Smooth muscle cell of trachea (primary cell): ENCODE results near the gene GPR143. TPM values are rescaled to one million over a fixed set of nuclear protein-coding genes. Genes with fewer than 3 reads are reported as not detected.

Experiments used
- total RNA-seq: library from RNA; depleted of rRNA; stranded (reverse); fragments of >200 nt; gene quantifications from 2 replicates; pipeline ENCODE4 v1.2.1, GENCODE V29; 2014

Gene GPR143
- total RNA-seq, result not detected in 2 replicates

DNA sequence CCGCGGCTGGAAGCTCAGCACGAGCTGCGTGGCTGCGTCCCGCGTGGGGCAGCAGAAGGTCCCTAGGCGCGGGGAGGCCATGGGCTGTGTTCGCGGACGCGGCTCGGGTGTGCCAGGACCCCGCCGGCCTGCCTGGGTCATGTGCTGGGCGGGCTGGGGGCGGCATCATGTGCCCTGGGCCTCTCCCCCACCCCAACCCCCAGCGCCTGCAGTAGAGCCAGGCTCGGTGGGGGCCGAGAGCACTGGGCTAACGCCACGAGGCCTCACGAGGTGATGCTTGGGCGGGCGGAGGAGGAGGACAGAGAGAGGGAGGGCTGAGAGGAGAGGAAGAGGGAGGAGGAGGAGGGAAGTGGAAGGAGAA lies at the start of gene GPR143:
GPR143 (minus strand) TSS at position 111 of the 361 bp plus-strand sequence; CDS start at position 81, 30 bp downstream.

GRCh38 chrX:9785944-9786797 lies 20.5 kb upstream of the GPR143 start, which contains the start of gene SHROOM2:
TSS of gene SHROOM2 (plus strand) at chrX:9786429. CDS start at chrX:9786546, 117 bp downstream.

Other genes with a start within 250 kb of the GPR143 start
- under 0.01 and 0.17 TPM in 2 replicates for gene SHROOM2, start 20.6 kb upstream of the GPR143 start, total RNA-seq
- gene CLDN34, start 201.5 kb upstream of the GPR143 start, total RNA-seq, result not detected in 2 replicates